Activated CD4-positive, alpha-beta T cell treated with anti-CD3 and anti-CD28 coated beads, Interleukin-2, amount 50 U/mL, for 1 hour (primary cell): ENCODE results near the gene CKAP2L.
"Not testable (repeated sequence)": the region's sequence is repeated elsewhere in the genome, so short reads cannot be mapped to it uniquely, and the experiment has no call there.

ENCODE experiments used
- DNase-seq: peaks from one replicate; pipeline ENCODE4 v3.0.0-alpha.2; 2020

The CKAP2L gene

GRCh38 chr2:112724591-112725525 is 39.6 kb downstream of the CKAP2L start:
- no peak for DNase-seq

- no peak for DNase-seq
Observed at GRCh38 chr2:112723995-112724394, 40.4 kb downstream of the CKAP2L start.

GRCh38 chr2:112723547-112723940 is 40.9 kb downstream of the CKAP2L start:
- DNase-seq: no peak

- DNase-seq: no peak
Observed at GRCh38 chr2:112722816-112723546, 41.4 kb downstream of the CKAP2L start.

- DNase-seq: no peak
Observed at GRCh38 chr2:112721819-112722522, 42.4 kb downstream of the CKAP2L start.

GRCh38 chr2:112720785-112721184 is 43.6 kb downstream of the CKAP2L start, which contains the start of gene NT5DC4:
Gene NT5DC4 (plus strand): TSS chr2:112721020. CDS start chr2:112721080, 60 bp downstream.
- no peak for DNase-seq

- DNase-seq: no peak
Observed at GRCh38 chr2:112718863-112719370, 45.5 kb downstream of the CKAP2L start.

- DNase-seq: not testable (repeated sequence)
Observed at GRCh38 chr2:112716826-112717352, 47.5 kb downstream of the CKAP2L start.

- not testable (repeated sequence) for DNase-seq
Observed at GRCh38 chr2:112716094-112716493, 48.3 kb downstream of the CKAP2L start.

GRCh38 chr2:112714836-112715631 is 49.4 kb downstream of the CKAP2L start:
- DNase-seq: no peak

GRCh38 chr2:112714331-112714730 is 50.1 kb downstream of the CKAP2L start:
- DNase-seq: no peak

GRCh38 chr2:112713926-112714325 is 50.5 kb downstream of the CKAP2L start:
- DNase-seq: no peak

- DNase-seq: no peak
Observed at GRCh38 chr2:112713585-112713925, 50.9 kb downstream of the CKAP2L start.

- DNase-seq: no peak
Observed at GRCh38 chr2:112712903-112713584, 51.4 kb downstream of the CKAP2L start.

- no peak for DNase-seq
Observed at GRCh38 chr2:112712465-112712864, 51.9 kb downstream of the CKAP2L start.

- no peak for DNase-seq
Observed at GRCh38 chr2:112710956-112711750, 53.3 kb downstream of the CKAP2L start.

GRCh38 chr2:112709703-112710102 is 54.7 kb downstream of the CKAP2L start:
- DNase-seq: no peak

- no peak for DNase-seq
Observed at GRCh38 chr2:112708968-112709367, 55.4 kb downstream of the CKAP2L start.

GRCh38 chr2:112706947-112707346 is 57.5 kb downstream of the CKAP2L start:
- not testable (repeated sequence) for DNase-seq

- no peak for DNase-seq
Observed at GRCh38 chr2:112706170-112706664, 58.2 kb downstream of the CKAP2L start.
